ENCODE data around the gene ZNF554. TPM values are rescaled to one million over a fixed set of nuclear protein-coding genes. Genes with fewer than 3 reads are reported as not detected.
A peak's percentile ranks its signal among the peaks of the same experiment; 100 is the strongest.

ZNF554 gene
- total and polyA plus RNA-seq, 5 donors from 2014 or later = 1.8 to 6.1 (median 3.3) TPM

- no peak overlapping the region for H3K27ac ChIP-seq (ENCODE audit: insufficient read depth, low read length, poor library complexity, severe bottlenecking)
- peaks cover 9% of the 10 kb centered on the region for H3K4me1 ChIP-seq (ENCODE audit: control insufficient read depth, insufficient read depth, low read length, poor library complexity, severe bottlenecking)
- H3K9me3 ChIP-seq (ENCODE audit: control insufficient read depth in 2 of 2, low read length in 2 of 2) = peaks cover 22 to 27% of the 10 kb centered on the region in 2 experiments
- no peak overlapping the region for H3K4me3 ChIP-seq (ENCODE audit: low read depth, low read length)
- H3K9me3 Mint-ChIP-seq = peaks cover 0 to 25% (median 9%) of the 10 kb centered on the region in 7 donors
- H3K27me3 Mint-ChIP-seq = peaks cover 1% of the 10 kb centered on the region
- no peaks in the 10 kb centered on the region for H3K27me3 ChIP-seq (ENCODE audit: control insufficient read depth, insufficient read depth, low read length)
- peaks cover 21% of the 10 kb centered on the region for H3K36me3 ChIP-seq (ENCODE audit: control insufficient read depth, insufficient read depth, low read length)
- peaks cover 26% of the 10 kb centered on the region for H3K36me3 Mint-ChIP-seq
- H3K4me3 Mint-ChIP-seq = no peak overlapping the region
- H3K4me1 Mint-ChIP-seq = peaks cover 0 to 32% (median 23%) of the 10 kb centered on the region in 4 donors
- DNase-seq (no peak), ATAC-seq (ENCODE audit: low read depth in 2 of 2) (no peak)
- no peak overlapping the region for H3K27ac Mint-ChIP-seq
These were observed 26.7 kb downstream of the ZNF554 start for GRCh38 chr19:2846180-2846894.

- Histone ChIP-seq H3K4me1 (ENCODE audit: control insufficient read depth, insufficient read depth, low read length, poor library complexity, severe bottlenecking) (peaks cover 3% of the 10 kb centered on the region), H3K27ac (ENCODE audit: insufficient read depth, low read length, poor library complexity, severe bottlenecking) (no peak overlapping the region), H3K9me3 (ENCODE audit: control insufficient read depth in 2 of 2, low read length in 2 of 2) (peaks cover 31 to 38% of the 10 kb centered on the region in 2 experiments), H3K27me3 (ENCODE audit: control insufficient read depth, insufficient read depth, low read length) (no peaks in the 10 kb centered on the region), H3K4me3 (ENCODE audit: low read depth, low read length) (no peak overlapping the region), H3K36me3 (ENCODE audit: control insufficient read depth, insufficient read depth, low read length) (peaks cover 33% of the 10 kb centered on the region)
- Mint-ChIP-seq H3K36me3 (peaks cover 38% of the 10 kb centered on the region), H3K4me1 (peaks cover 0 to 27% (median 20%) of the 10 kb centered on the region in 4 donors), H3K9me3 (peaks cover 0 to 32% (median 16%) of the 10 kb centered on the region in 7 donors), H3K27ac (no peak overlapping the region), H3K4me3 (no peak overlapping the region), H3K27me3 (no peaks in the 10 kb centered on the region)
- DNase-seq = no peak
- no peak for ATAC-seq (ENCODE audit: low read depth in 2 of 2)
These were observed 27.8 kb downstream of the ZNF554 start for GRCh38 chr19:2847507-2847906.

- Mint-ChIP-seq H3K4me3 (peak overlapping the region in 1 of 4 donors; percentile 25), H3K36me3 (peaks cover 49% of the 10 kb centered on the region), H3K27ac (no peak overlapping the region), H3K4me1 (peaks cover 0 to 17% (median 13%) of the 10 kb centered on the region in 4 donors), H3K9me3 (peaks cover 2 to 43% (median 18%) of the 10 kb centered on the region in 7 donors), H3K27me3 (no peaks in the 10 kb centered on the region)
- DNase-seq (no peak), ATAC-seq (ENCODE audit: low read depth in 2 of 2) (no peak)
- no peaks in the 10 kb centered on the region for H3K27me3 ChIP-seq (ENCODE audit: control insufficient read depth, insufficient read depth, low read length)
- H3K4me1 ChIP-seq (ENCODE audit: control insufficient read depth, insufficient read depth, low read length, poor library complexity, severe bottlenecking) = no peaks in the 10 kb centered on the region
- no peak overlapping the region for H3K27ac ChIP-seq (ENCODE audit: insufficient read depth, low read length, poor library complexity, severe bottlenecking)
- peaks cover 44% of the 10 kb centered on the region for H3K36me3 ChIP-seq (ENCODE audit: control insufficient read depth, insufficient read depth, low read length)
- no peak overlapping the region for H3K4me3 ChIP-seq (ENCODE audit: low read depth, low read length)
- H3K9me3 ChIP-seq (ENCODE audit: control insufficient read depth in 2 of 2, low read length in 2 of 2) = peaks cover 42 to 49% of the 10 kb centered on the region in 2 experiments
These were observed 28.9 kb downstream of the ZNF554 start for GRCh38 chr19:2848616-2849015.

- Mint-ChIP-seq H3K4me3 (peak overlapping the region in 2 of 4 donors; percentile 15 to 34), H3K36me3 (peaks cover 58% of the 10 kb centered on the region), H3K4me1 (peaks cover 0 to 21% (median 15%) of the 10 kb centered on the region in 4 donors), H3K9me3 (peaks cover 2 to 55% (median 23%) of the 10 kb centered on the region in 7 donors), H3K27me3 (no peaks in the 10 kb centered on the region), H3K27ac (no peak overlapping the region)
- ATAC-seq (ENCODE audit: low read depth in 2 of 2) (no peak), DNase-seq (no peak)
- H3K4me1 ChIP-seq (ENCODE audit: control insufficient read depth, insufficient read depth, low read length, poor library complexity, severe bottlenecking) = no peaks in the 10 kb centered on the region
- peaks cover 40% of the 10 kb centered on the region for H3K36me3 ChIP-seq (ENCODE audit: control insufficient read depth, insufficient read depth, low read length)
- H3K9me3 ChIP-seq (ENCODE audit: control insufficient read depth in 2 of 2, low read length in 2 of 2) = peaks cover 58 to 64% of the 10 kb centered on the region in 2 experiments
- no peaks in the 10 kb centered on the region for H3K27me3 ChIP-seq (ENCODE audit: control insufficient read depth, insufficient read depth, low read length)
- no peak overlapping the region for H3K27ac ChIP-seq (ENCODE audit: insufficient read depth, low read length, poor library complexity, severe bottlenecking)
- H3K4me3 ChIP-seq (ENCODE audit: low read depth, low read length) = no peak overlapping the region
These were observed 30.7 kb downstream of the ZNF554 start for GRCh38 chr19:2850256-2850925.

GRCh38 chr19:2852598-2852997, 32.9 kb downstream of the ZNF554 start:
- no peak overlapping the region for H3K27ac Mint-ChIP-seq
- peaks cover 49% of the 10 kb centered on the region for H3K36me3 Mint-ChIP-seq
- H3K27me3 Mint-ChIP-seq = no peaks in the 10 kb centered on the region
- peaks cover 2 to 59% (median 24%) of the 10 kb centered on the region in 7 donors for H3K9me3 Mint-ChIP-seq
- Histone ChIP-seq H3K27me3 (ENCODE audit: control insufficient read depth, insufficient read depth, low read length) (no peaks in the 10 kb centered on the region), H3K4me1 (ENCODE audit: control insufficient read depth, insufficient read depth, low read length, poor library complexity, severe bottlenecking) (peaks cover 10% of the 10 kb centered on the region), H3K4me3 (ENCODE audit: low read depth, low read length) (no peak overlapping the region), H3K9me3 (ENCODE audit: control insufficient read depth in 2 of 2, low read length in 2 of 2) (peaks cover 71 to 81% of the 10 kb centered on the region in 2 experiments), H3K36me3 (ENCODE audit: control insufficient read depth, insufficient read depth, low read length) (peaks cover 32% of the 10 kb centered on the region), H3K27ac (ENCODE audit: insufficient read depth, low read length, poor library complexity, severe bottlenecking) (no peak overlapping the region)
- H3K4me1 Mint-ChIP-seq = peaks cover 7 to 26% (median 19%) of the 10 kb centered on the region in 4 donors
- ATAC-seq (ENCODE audit: low read depth in 2 of 2) = no peak
- DNase-seq = no peak
- H3K4me3 Mint-ChIP-seq = no peak overlapping the region

- H3K4me3 ChIP-seq (ENCODE audit: low read depth, low read length) = no peak overlapping the region
- H3K4me1 ChIP-seq (ENCODE audit: control insufficient read depth, insufficient read depth, low read length, poor library complexity, severe bottlenecking) = peaks cover 10% of the 10 kb centered on the region
- no peak overlapping the region for H3K27ac ChIP-seq (ENCODE audit: insufficient read depth, low read length, poor library complexity, severe bottlenecking)
- H3K36me3 ChIP-seq (ENCODE audit: control insufficient read depth, insufficient read depth, low read length) = peaks cover 32% of the 10 kb centered on the region
- no peaks in the 10 kb centered on the region for H3K27me3 Mint-ChIP-seq
- no peak for ATAC-seq (ENCODE audit: low read depth in 2 of 2)
- H3K27ac Mint-ChIP-seq = no peak overlapping the region
- H3K27me3 ChIP-seq (ENCODE audit: control insufficient read depth, insufficient read depth, low read length) = no peaks in the 10 kb centered on the region
- H3K36me3 Mint-ChIP-seq = peaks cover 49% of the 10 kb centered on the region
- no peak for DNase-seq
- peaks cover 7 to 29% (median 19%) of the 10 kb centered on the region in 4 donors for H3K4me1 Mint-ChIP-seq
- peaks cover 2 to 59% (median 24%) of the 10 kb centered on the region in 7 donors for H3K9me3 Mint-ChIP-seq
- no peak overlapping the region for H3K4me3 Mint-ChIP-seq
- H3K9me3 ChIP-seq (ENCODE audit: control insufficient read depth in 2 of 2, low read length in 2 of 2) = peaks cover 69 to 86% of the 10 kb centered on the region in 2 experiments
These were observed 33.4 kb downstream of the ZNF554 start for GRCh38 chr19:2853015-2853606.

GRCh38 chr19:2854849-2855248, 35.2 kb downstream of the ZNF554 start:
- Mint-ChIP-seq H3K9me3 (peaks cover 4 to 61% (median 25%) of the 10 kb centered on the region in 7 donors), H3K27ac (no peak overlapping the region), H3K4me1 (peaks cover 7 to 35% (median 18%) of the 10 kb centered on the region in 4 donors), H3K36me3 (peaks cover 47% of the 10 kb centered on the region), H3K27me3 (no peaks in the 10 kb centered on the region), H3K4me3 (no peak overlapping the region)
- peaks cover 10% of the 10 kb centered on the region for H3K4me1 ChIP-seq (ENCODE audit: control insufficient read depth, insufficient read depth, low read length, poor library complexity, severe bottlenecking)
- peaks cover 32% of the 10 kb centered on the region for H3K36me3 ChIP-seq (ENCODE audit: control insufficient read depth, insufficient read depth, low read length)
- no peak overlapping the region for H3K27ac ChIP-seq (ENCODE audit: insufficient read depth, low read length, poor library complexity, severe bottlenecking)
- ATAC-seq (ENCODE audit: low read depth in 2 of 2) (no peak), DNase-seq (no peak)
- no peaks in the 10 kb centered on the region for H3K27me3 ChIP-seq (ENCODE audit: control insufficient read depth, insufficient read depth, low read length)
- no peak overlapping the region for H3K4me3 ChIP-seq (ENCODE audit: low read depth, low read length)
- H3K9me3 ChIP-seq (ENCODE audit: control insufficient read depth in 2 of 2, low read length in 2 of 2) = peaks cover 60 to 80% of the 10 kb centered on the region in 2 experiments
